ENCODE data around the gene PMM2.

The PMM2 gene

GRCh38 chr16:8889893-8890548 is 92.4 kb downstream of the PMM2 start:
- H3K4me3 ChIP-seq (ENCODE audit: low read length in 2 of 2) = no peak overlapping the region
- peaks cover under 1 to 3% of the 10 kb centered on the region in 2 donors for H3K27me3 ChIP-seq (ENCODE audit: control insufficient read depth in 1 of 2, insufficient read depth in 2 of 2, low read length in 2 of 2)
- H3K4me1 ChIP-seq (ENCODE audit: control insufficient read depth, insufficient read depth, low read length) = peaks cover 22% of the 10 kb centered on the region
- no peak overlapping the region for H3K27ac ChIP-seq (ENCODE audit: low read length)
- H3K9me3 ChIP-seq (ENCODE audit: control insufficient read depth in 2 of 2, low read length in 2 of 2) = no peaks in the 10 kb centered on the region
- no peak overlapping the region for H3K9ac ChIP-seq (ENCODE audit: low read length in 2 of 2)
- peaks cover 34 to 42% of the 10 kb centered on the region in 2 donors for H3K36me3 ChIP-seq (ENCODE audit: control insufficient read depth in 2 of 2, insufficient read depth in 2 of 2, low read length in 2 of 2)

GRCh38 chr16:8890549-8890921 is 92.9 kb downstream of the PMM2 start:
- Histone ChIP-seq H3K36me3 (ENCODE audit: control insufficient read depth in 2 of 2, insufficient read depth in 2 of 2, low read length in 2 of 2) (peaks cover 39 to 43% of the 10 kb centered on the region in 2 donors), H3K9me3 (ENCODE audit: control insufficient read depth in 2 of 2, low read length in 2 of 2) (no peaks in the 10 kb centered on the region), H3K9ac (ENCODE audit: low read length in 2 of 2) (no peak overlapping the region), H3K4me3 (ENCODE audit: low read length in 2 of 2) (no peak overlapping the region), H3K27ac (ENCODE audit: low read length) (no peak overlapping the region), H3K27me3 (ENCODE audit: control insufficient read depth in 1 of 2, insufficient read depth in 2 of 2, low read length in 2 of 2) (peaks cover 0 to 1% of the 10 kb centered on the region in 2 donors), H3K4me1 (ENCODE audit: control insufficient read depth, insufficient read depth, low read length) (peaks cover 20% of the 10 kb centered on the region)

GRCh38 chr16:8892101-8892575 is 94.5 kb downstream of the PMM2 start:
- no peaks in the 10 kb centered on the region for H3K27me3 ChIP-seq (ENCODE audit: control insufficient read depth in 1 of 2, insufficient read depth in 2 of 2, low read length in 2 of 2)
- H3K9me3 ChIP-seq (ENCODE audit: control insufficient read depth in 2 of 2, low read length in 2 of 2) = no peaks in the 10 kb centered on the region
- H3K36me3 ChIP-seq (ENCODE audit: control insufficient read depth in 2 of 2, insufficient read depth in 2 of 2, low read length in 2 of 2) = peaks cover 50 to 54% of the 10 kb centered on the region in 2 donors
- H3K4me1 ChIP-seq (ENCODE audit: control insufficient read depth, insufficient read depth, low read length) = peaks cover 14% of the 10 kb centered on the region
- H3K4me3 ChIP-seq (ENCODE audit: low read length in 2 of 2) = no peak overlapping the region
- no peak overlapping the region for H3K9ac ChIP-seq (ENCODE audit: low read length in 2 of 2)
- H3K27ac ChIP-seq (ENCODE audit: low read length) = no peak overlapping the region

- H3K9ac ChIP-seq (ENCODE audit: low read length in 2 of 2) = no peak overlapping the region
- no peaks in the 10 kb centered on the region for H3K27me3 ChIP-seq (ENCODE audit: control insufficient read depth in 1 of 2, insufficient read depth in 2 of 2, low read length in 2 of 2)
- H3K36me3 ChIP-seq (ENCODE audit: control insufficient read depth in 2 of 2, insufficient read depth in 2 of 2, low read length in 2 of 2) = peaks cover 59 to 60% of the 10 kb centered on the region in 2 donors
- H3K4me1 ChIP-seq (ENCODE audit: control insufficient read depth, insufficient read depth, low read length) = peaks cover 2% of the 10 kb centered on the region
- H3K4me3 ChIP-seq (ENCODE audit: low read length in 2 of 2) = no peak overlapping the region
- H3K9me3 ChIP-seq (ENCODE audit: control insufficient read depth in 2 of 2, low read length in 2 of 2) = no peaks in the 10 kb centered on the region
- H3K27ac ChIP-seq (ENCODE audit: low read length) = no peak overlapping the region
Measured at GRCh38 chr16:8893426-8893825, 95.8 kb downstream of the PMM2 start.

- Histone ChIP-seq H3K4me3 (ENCODE audit: low read length in 2 of 2) (no peak overlapping the region), H3K9me3 (ENCODE audit: control insufficient read depth in 2 of 2, low read length in 2 of 2) (no peaks in the 10 kb centered on the region), H3K27ac (ENCODE audit: low read length) (no peak overlapping the region), H3K36me3 (ENCODE audit: control insufficient read depth in 2 of 2, insufficient read depth in 2 of 2, low read length in 2 of 2) (peaks cover 66 to 67% of the 10 kb centered on the region in 2 donors), H3K27me3 (ENCODE audit: control insufficient read depth in 1 of 2, insufficient read depth in 2 of 2, low read length in 2 of 2) (no peaks in the 10 kb centered on the region), H3K9ac (ENCODE audit: low read length in 2 of 2) (no peak overlapping the region), H3K4me1 (ENCODE audit: control insufficient read depth, insufficient read depth, low read length) (peaks cover 2% of the 10 kb centered on the region)
Measured at GRCh38 chr16:8893976-8894690, 96.5 kb downstream of the PMM2 start.

GRCh38 chr16:8894736-8895334 is 97.2 kb downstream of the PMM2 start:
- H3K36me3 ChIP-seq (ENCODE audit: control insufficient read depth in 2 of 2, insufficient read depth in 2 of 2, low read length in 2 of 2) = peaks cover 73% of the 10 kb centered on the region in 2 donors
- no peaks in the 10 kb centered on the region for H3K27me3 ChIP-seq (ENCODE audit: control insufficient read depth in 1 of 2, insufficient read depth in 2 of 2, low read length in 2 of 2)
- H3K9ac ChIP-seq (ENCODE audit: low read length in 2 of 2) = no peak overlapping the region
- no peaks in the 10 kb centered on the region for H3K9me3 ChIP-seq (ENCODE audit: control insufficient read depth in 2 of 2, low read length in 2 of 2)
- H3K4me1 ChIP-seq (ENCODE audit: control insufficient read depth, insufficient read depth, low read length) = peaks cover 2% of the 10 kb centered on the region
- no peak overlapping the region for H3K4me3 ChIP-seq (ENCODE audit: low read length in 2 of 2)
- no peak overlapping the region for H3K27ac ChIP-seq (ENCODE audit: low read length)

GRCh38 chr16:8898660-8899318 is 101.2 kb downstream of the PMM2 start:
- no peaks in the 10 kb centered on the region for H3K4me1 ChIP-seq (ENCODE audit: control insufficient read depth, insufficient read depth, low read length)
- no peaks in the 10 kb centered on the region for H3K27me3 ChIP-seq (ENCODE audit: control insufficient read depth in 1 of 2, insufficient read depth in 2 of 2, low read length in 2 of 2)
- no peak overlapping the region for H3K9ac ChIP-seq (ENCODE audit: low read length in 2 of 2)
- no peaks in the 10 kb centered on the region for H3K9me3 ChIP-seq (ENCODE audit: control insufficient read depth in 2 of 2, low read length in 2 of 2)
- no peak overlapping the region for H3K27ac ChIP-seq (ENCODE audit: low read length)
- H3K4me3 ChIP-seq (ENCODE audit: low read length in 2 of 2) = no peak overlapping the region
- H3K36me3 ChIP-seq (ENCODE audit: control insufficient read depth in 2 of 2, insufficient read depth in 2 of 2, low read length in 2 of 2) = peaks cover 79 to 82% of the 10 kb centered on the region in 2 donors

Data from stomach smooth muscle (tissue), 2 donors.